ENCODE data around the gene MIPEP. TPM values are rescaled to one million over a fixed set of nuclear protein-coding genes. Genes with fewer than 3 reads are reported as not detected.

Gene MIPEP
- total RNA-seq, 2 experiments from 2014 or later, result 3.9 to 4.8 TPM

- Histone ChIP-seq H3K27me3 (ENCODE audit: control insufficient read depth in 1 of 2, insufficient read depth in 2 of 2, low read length in 2 of 2) (no peaks in the 10 kb centered on the region), H3K36me3 (ENCODE audit: insufficient read depth, low read length) (peaks cover 3% of the 10 kb centered on the region), H3K9me3 (ENCODE audit: control insufficient read depth in 1 of 2, insufficient read depth in 1 of 2, low read length in 2 of 2) (peaks cover 0 to 1% of the 10 kb centered on the region in 2 experiments), H3K4me1 (ENCODE audit: insufficient read depth, low read length) (peaks cover 2% of the 10 kb centered on the region), H3K27ac (ENCODE audit: low read depth in 1 of 2, low read length in 2 of 2) (no peak overlapping the region), H3K4me3 (ENCODE audit: low read length) (no peak overlapping the region)
- POLR2A ChIA-PET, result no interaction called here
- Mint-ChIP-seq H3K4me1 (ENCODE audit: low read depth) (peaks cover 21% of the 10 kb centered on the region), H3K9me3 (no peaks in the 10 kb centered on the region), H3K4me3 (no peak overlapping the region), H3K36me3 (ENCODE audit: low read depth) (peaks cover 68% of the 10 kb centered on the region), H3K27me3 (no peaks in the 10 kb centered on the region), H3K27ac (no peak overlapping the region)
- no peak for TF ChIP-seq CTCF (IDR thresholded peaks at IDR 0.05)
- ATAC-seq (ENCODE audit: poor library complexity) (no peak), DNase-seq (no peak)
- CTCF ChIA-PET, result interaction anchor here (2.2 kb wide), 1 partner anchor 12 kb away, joined by 5 read pairs; no protein-coding TSS in a partner anchor
- intact Hi-C loops (cut with DNase I, micrococcal nuclease), result no loop called here
These were observed 85.0 kb downstream of the MIPEP start for GRCh38 chr13:23804166-23804565.

DNA sequence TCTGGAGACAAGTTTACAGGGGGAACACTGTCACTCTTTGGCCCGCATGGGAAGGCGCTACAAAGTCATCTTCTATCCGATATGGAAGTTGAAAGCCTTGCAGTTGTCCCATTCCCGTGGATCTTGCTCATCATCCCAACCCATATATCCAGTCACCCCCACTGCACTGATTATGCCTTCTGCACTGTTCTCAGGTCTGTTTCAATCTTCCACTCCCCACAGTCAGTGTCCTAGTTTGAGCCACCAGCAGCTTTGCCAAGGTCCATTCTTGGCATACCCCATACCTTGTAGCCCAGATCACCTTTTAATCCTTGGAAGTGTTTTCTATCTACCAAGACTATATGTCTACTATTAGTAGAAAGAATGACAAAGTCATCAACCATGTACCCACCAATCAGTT lies 88.1 kb downstream of the MIPEP start:
- Mint-ChIP-seq H3K27me3 (no peaks in the 10 kb centered on the region), H3K4me3 (no peak overlapping the region), H3K9me3 (no peaks in the 10 kb centered on the region), H3K36me3 (ENCODE audit: low read depth) (peaks cover 72% of the 10 kb centered on the region), H3K27ac (peak overlapping the region; percentile 65), H3K4me1 (ENCODE audit: low read depth) (peaks cover 36% of the 10 kb centered on the region)
- H3K4me3 ChIP-seq (ENCODE audit: low read length), result no peak overlapping the region
- DNase-seq (no peak), ATAC-seq (ENCODE audit: poor library complexity) (no peak)
- peaks cover 2% of the 10 kb centered on the region for H3K4me1 ChIP-seq (ENCODE audit: insufficient read depth, low read length)
- H3K27ac ChIP-seq (ENCODE audit: low read depth in 1 of 2, low read length in 2 of 2), result no peak overlapping the region
- H3K27me3 ChIP-seq (ENCODE audit: control insufficient read depth in 1 of 2, insufficient read depth in 2 of 2, low read length in 2 of 2), result no peaks in the 10 kb centered on the region
- peaks cover 3% of the 10 kb centered on the region for H3K36me3 ChIP-seq (ENCODE audit: insufficient read depth, low read length)
- ChIA-PET CTCF (no interaction called here), POLR2A (no interaction called here)
- H3K9me3 ChIP-seq (ENCODE audit: control insufficient read depth in 1 of 2, insufficient read depth in 1 of 2, low read length in 2 of 2), result peaks cover 0 to 5% of the 10 kb centered on the region in 2 experiments
- no peak for TF ChIP-seq CTCF (IDR thresholded peaks at IDR 0.05)
- intact Hi-C loops (cut with DNase I, micrococcal nuclease), result no loop called here

DNA sequence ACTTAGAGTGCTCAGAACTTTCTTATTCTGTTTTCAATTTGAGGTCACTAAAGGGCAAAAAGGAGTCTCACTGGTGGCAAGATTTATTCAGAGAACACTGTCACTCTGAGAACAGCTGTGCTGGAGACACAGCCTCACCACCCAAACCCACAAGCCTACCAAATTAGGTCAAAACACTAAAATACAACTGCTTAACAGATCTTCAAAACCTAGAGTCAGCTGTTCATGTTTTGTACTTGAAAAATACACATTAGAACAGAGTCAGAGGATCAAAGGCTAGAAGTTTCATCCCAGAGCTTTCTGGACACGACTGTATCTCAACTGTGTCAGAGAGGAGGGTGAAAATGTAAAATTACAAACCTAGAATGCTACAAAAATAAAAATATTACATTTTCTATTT lies 89.3 kb downstream of the MIPEP start:
- Histone ChIP-seq H3K27me3 (ENCODE audit: control insufficient read depth in 1 of 2, insufficient read depth in 2 of 2, low read length in 2 of 2) (no peaks in the 10 kb centered on the region), H3K27ac (ENCODE audit: low read depth in 1 of 2, low read length in 2 of 2) (no peak overlapping the region), H3K9me3 (ENCODE audit: control insufficient read depth in 1 of 2, insufficient read depth in 1 of 2, low read length in 2 of 2) (peaks cover 0 to 5% of the 10 kb centered on the region in 2 experiments), H3K4me1 (ENCODE audit: insufficient read depth, low read length) (peaks cover 2% of the 10 kb centered on the region), H3K4me3 (ENCODE audit: low read length) (no peak overlapping the region), H3K36me3 (ENCODE audit: insufficient read depth, low read length) (peaks cover 3% of the 10 kb centered on the region)
- no peak for TF ChIP-seq CTCF (IDR thresholded peaks at IDR 0.05)
- ATAC-seq (ENCODE audit: poor library complexity) (peak; percentile 91), DNase-seq (peak in 4 of 14 experiments; percentile 13 to 47 (median 29))
- ChIA-PET CTCF (no interaction called here), POLR2A (no interaction called here)
- no peaks in the 10 kb centered on the region for H3K27me3 Mint-ChIP-seq
- peaks cover 36% of the 10 kb centered on the region for H3K4me1 Mint-ChIP-seq (ENCODE audit: low read depth)
- peak overlapping the region; percentile 18 for H3K4me3 Mint-ChIP-seq
- peak overlapping the region; percentile 85 for H3K27ac Mint-ChIP-seq
- intact Hi-C loops (cut with DNase I, micrococcal nuclease), result no loop called here
- no peaks in the 10 kb centered on the region for H3K9me3 Mint-ChIP-seq
- peaks cover 61% of the 10 kb centered on the region for H3K36me3 Mint-ChIP-seq (ENCODE audit: low read depth)
